HG02610 (cell line): ENCODE measurements around the gene KRT72.

Experiments
- ATAC-seq: cut with Tn5 transposase; IDR thresholded peaks from one replicate; pipeline ENCODE4 v1.9.1; 2021; ENCODE audit warnings: mild to moderate bottlenecking, moderate library complexity; ENCODE audit not compliant: unreplicated experiment

Gene KRT72

GRCh38 chr12:52551216-52551865 lies 49.9 kb downstream of the KRT72 start:
- ATAC-seq, result no peak

GRCh38 chr12:52546126-52546525 lies 55.1 kb downstream of the KRT72 start:
- ATAC-seq, result no peak

GRCh38 chr12:52543985-52544883 lies 57.0 kb downstream of the KRT72 start:
- no peak for ATAC-seq

- no peak for ATAC-seq
These were observed 58.4 kb downstream of the KRT72 start for GRCh38 chr12:52542785-52543318.

GRCh38 chr12:52542157-52542556 lies 59.1 kb downstream of the KRT72 start:
- ATAC-seq, result no peak

GRCh38 chr12:52541709-52542108 lies 59.6 kb downstream of the KRT72 start:
- ATAC-seq, result no peak

GRCh38 chr12:52540531-52540930 lies 60.7 kb downstream of the KRT72 start:
- no peak for ATAC-seq

- no peak for ATAC-seq
These were observed 61.5 kb downstream of the KRT72 start for GRCh38 chr12:52539821-52540173.

- no peak for ATAC-seq
These were observed 62.0 kb downstream of the KRT72 start for GRCh38 chr12:52539083-52539820.

- no peak for ATAC-seq
These were observed 64.2 kb downstream of the KRT72 start for GRCh38 chr12:52537101-52537500.
